Right ventricle myocardium superior (tissue), 1 donor: ENCODE results near the gene VEZT. TPM values are rescaled to one million over a fixed set of nuclear protein-coding genes. Genes with fewer than 3 reads are reported as not detected.

ENCODE experiments used
- ATAC-seq: fragments of 200-7000 bp; cut with Tn5 transposase; one replicate; pipeline ENCODE4 v1.9.1; 2020; ENCODE audit warnings: mild to moderate bottlenecking; ENCODE audit not compliant: poor library complexity
- DNase-seq: peaks from one replicate; pipeline ENCODE4 v3.0.0-alpha.2; 2020
- intact Hi-C: fragments of 100-400 bp; cut with DNase I; formaldehyde crosslinking; loops from one replicate; pipeline ENCODE4 v1.11.2; 2022
- microRNA-seq: library from miRNA; unstranded; fragments of <30 nt; microRNA quantifications from one replicate; pipeline ENCODE4 v1.2.0, GENCODE V29; 2020
- total RNA-seq: library from RNA; stranded (reverse); fragmentation: NEBNext Ultra II Directional; extraction: Animal tissue kit (Norgen Biotek cat#: 25700); gene quantifications from one replicate; pipeline ENCODE4 v1.2.1, GENCODE V29; 2021
- donor health status: DM: no; HTN: yes; CAD: no; lungs with severe emphysema.

Gene VEZT
- total RNA-seq, 1 donor from 2014 or later, result 55.5 TPM

- intact Hi-C loops, result no loop called here
- ATAC-seq (no peak), DNase-seq (no peak)
These were observed 111.1 kb downstream of the VEZT start for GRCh38 chr12:95328708-95329107.

- no peak for DNase-seq
- ATAC-seq, result no peak
- intact Hi-C loops, result loop anchor here (2.0 to 10.0 kb wide), 2 partner anchors 219 to 791 kb away; no protein-coding TSS in a partner anchor
These were observed 118.3 kb downstream of the VEZT start for GRCh38 chr12:95335948-95336347.

GRCh38 chr12:95336387-95337067, 118.9 kb downstream of the VEZT start:
- intact Hi-C loops, result loop anchor here (2.0 to 10.0 kb wide), 2 partner anchors 220 to 792 kb away; no protein-coding TSS in a partner anchor
- DNase-seq, result peak; percentile 72
- ATAC-seq, result peak; percentile 94

GRCh38 chr12:95337146-95337545, 119.5 kb downstream of the VEZT start:
- intact Hi-C loops, result loop anchor here (2.0 to 10.0 kb wide), 2 partner anchors 220 to 792 kb away; no protein-coding TSS in a partner anchor
- DNase-seq (no peak), ATAC-seq (no peak)

- DNase-seq, result no peak
- ATAC-seq, result no peak
- intact Hi-C loops, result loop anchor here (10.0 kb wide), 1 partner anchor 794 kb away; no protein-coding TSS in a partner anchor
These were observed 121.6 kb downstream of the VEZT start for GRCh38 chr12:95339086-95339788.

GRCh38 chr12:95342008-95342407, 124.4 kb downstream of the VEZT start:
- no peak for ATAC-seq
- intact Hi-C loops, result no loop called here
- no peak for DNase-seq

GRCh38 chr12:95343461-95344230, 126.0 kb downstream of the VEZT start:
- intact Hi-C loops, result no loop called here
- DNase-seq (no peak), ATAC-seq (no peak)

GRCh38 chr12:95349291-95349690, 131.7 kb downstream of the VEZT start:
- ATAC-seq, result no peak
- no peak for DNase-seq
- intact Hi-C loops, result no loop called here

- DNase-seq (peak; percentile 64), ATAC-seq (peak; percentile 93)
- intact Hi-C loops, result no loop called here
These were observed 134.1 kb downstream of the VEZT start for GRCh38 chr12:95351748-95352147.

Small RNAs within 50 kb of the gene (microRNA-seq; reads per million reads assigned to microRNA genes)
- gene MIR331 (137 reads per million, percentile 57 among the genes with 10 or more reads in this experiment), gene MIR3685 (not detected)

Other genes with a start within 250 kb of the VEZT start
- gene NDUFA12, start 214.1 kb upstream of the VEZT start, total RNA-seq, result 392 TPM
- 33.8 TPM for gene NR2C1, start 144.2 kb upstream of the VEZT start, total RNA-seq
- gene FGD6, start 340 bp upstream of the VEZT start, total RNA-seq, result 22.7 TPM